Liver (tissue), 3 donors: ENCODE measurements around the gene ZNF226.

ENCODE experiments used
- MAX ChIP-seq: IDR thresholded peaks from 2 replicates; pipeline ENCODE4 v1.6.1; 2016; ENCODE audit warnings: antibody characterized with exemption
- SP1 ChIP-seq: IDR thresholded peaks from 2 replicates; pipeline ENCODE4 v1.6.1; 2018; ENCODE audit warnings: antibody characterized with exemption, mild to moderate bottlenecking
- TAF1 ChIP-seq: conservative IDR thresholded peaks from 2 replicates; pipeline ENCODE4 v1.6.1; 2016; ENCODE audit warnings: antibody characterized with exemption, mild to moderate bottlenecking
- YY1 ChIP-seq: IDR thresholded peaks from 2 replicates; pipeline ENCODE4 v1.6.1; 2016; ENCODE audit warnings: antibody characterized with exemption, mild to moderate bottlenecking
- ZBTB33 ChIP-seq: IDR thresholded peaks from 2 replicates; pipeline ENCODE4 v1.6.1; 2016; ENCODE audit warnings: antibody characterized with exemption
- TF ChIP-seq, protein P1 (sequence below): fragments of 150-350 bp; IDR thresholded peaks from 2 replicates; pipeline ENCODE4 v1.5.1; 2017; ENCODE audit warnings: improper control_type of control experiment, low read depth, low read length; ENCODE audit not compliant: missing input control
- TF ChIP-seq, protein P2 (sequence below): IDR thresholded peaks from 2 replicates; pipeline ENCODE4 v1.6.1; 2016; ENCODE audit warnings: antibody characterized with exemption, mild to moderate bottlenecking
- donor health status: healthy.
- donor health status: healthy.

DNA sequence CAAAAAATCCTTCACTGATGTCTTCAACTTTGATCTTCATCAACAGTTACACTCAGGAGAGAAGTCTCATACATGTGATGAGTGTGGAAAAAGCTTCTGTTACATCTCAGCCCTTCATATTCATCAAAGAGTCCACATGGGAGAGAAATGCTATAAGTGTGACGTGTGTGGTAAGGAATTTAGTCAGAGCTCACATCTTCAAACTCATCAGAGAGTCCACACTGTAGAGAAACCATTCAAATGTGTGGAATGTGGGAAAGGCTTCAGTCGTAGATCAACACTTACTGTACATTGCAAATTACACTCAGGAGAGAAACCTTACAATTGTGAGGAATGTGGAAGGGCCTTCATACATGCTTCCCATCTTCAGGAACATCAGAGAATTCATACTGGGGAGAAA, 8.4 kb upstream of the ZNF226 start:
- TF ChIP-seq, protein P1, sequence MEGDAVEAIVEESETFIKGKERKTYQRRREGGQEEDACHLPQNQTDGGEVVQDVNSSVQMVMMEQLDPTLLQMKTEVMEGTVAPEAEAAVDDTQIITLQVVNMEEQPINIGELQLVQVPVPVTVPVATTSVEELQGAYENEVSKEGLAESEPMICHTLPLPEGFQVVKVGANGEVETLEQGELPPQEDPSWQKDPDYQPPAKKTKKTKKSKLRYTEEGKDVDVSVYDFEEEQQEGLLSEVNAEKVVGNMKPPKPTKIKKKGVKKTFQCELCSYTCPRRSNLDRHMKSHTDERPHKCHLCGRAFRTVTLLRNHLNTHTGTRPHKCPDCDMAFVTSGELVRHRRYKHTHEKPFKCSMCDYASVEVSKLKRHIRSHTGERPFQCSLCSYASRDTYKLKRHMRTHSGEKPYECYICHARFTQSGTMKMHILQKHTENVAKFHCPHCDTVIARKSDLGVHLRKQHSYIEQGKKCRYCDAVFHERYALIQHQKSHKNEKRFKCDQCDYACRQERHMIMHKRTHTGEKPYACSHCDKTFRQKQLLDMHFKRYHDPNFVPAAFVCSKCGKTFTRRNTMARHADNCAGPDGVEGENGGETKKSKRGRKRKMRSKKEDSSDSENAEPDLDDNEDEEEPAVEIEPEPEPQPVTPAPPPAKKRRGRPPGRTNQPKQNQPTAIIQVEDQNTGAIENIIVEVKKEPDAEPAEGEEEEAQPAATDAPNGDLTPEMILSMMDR = no peak
- no peak for TF ChIP-seq ZBTB33
- TF ChIP-seq YY1 = no peak
- no peak for TF ChIP-seq SP1
- TF ChIP-seq TAF1 = no peak
- no peak for TF ChIP-seq MAX
- TF ChIP-seq, protein P2, sequence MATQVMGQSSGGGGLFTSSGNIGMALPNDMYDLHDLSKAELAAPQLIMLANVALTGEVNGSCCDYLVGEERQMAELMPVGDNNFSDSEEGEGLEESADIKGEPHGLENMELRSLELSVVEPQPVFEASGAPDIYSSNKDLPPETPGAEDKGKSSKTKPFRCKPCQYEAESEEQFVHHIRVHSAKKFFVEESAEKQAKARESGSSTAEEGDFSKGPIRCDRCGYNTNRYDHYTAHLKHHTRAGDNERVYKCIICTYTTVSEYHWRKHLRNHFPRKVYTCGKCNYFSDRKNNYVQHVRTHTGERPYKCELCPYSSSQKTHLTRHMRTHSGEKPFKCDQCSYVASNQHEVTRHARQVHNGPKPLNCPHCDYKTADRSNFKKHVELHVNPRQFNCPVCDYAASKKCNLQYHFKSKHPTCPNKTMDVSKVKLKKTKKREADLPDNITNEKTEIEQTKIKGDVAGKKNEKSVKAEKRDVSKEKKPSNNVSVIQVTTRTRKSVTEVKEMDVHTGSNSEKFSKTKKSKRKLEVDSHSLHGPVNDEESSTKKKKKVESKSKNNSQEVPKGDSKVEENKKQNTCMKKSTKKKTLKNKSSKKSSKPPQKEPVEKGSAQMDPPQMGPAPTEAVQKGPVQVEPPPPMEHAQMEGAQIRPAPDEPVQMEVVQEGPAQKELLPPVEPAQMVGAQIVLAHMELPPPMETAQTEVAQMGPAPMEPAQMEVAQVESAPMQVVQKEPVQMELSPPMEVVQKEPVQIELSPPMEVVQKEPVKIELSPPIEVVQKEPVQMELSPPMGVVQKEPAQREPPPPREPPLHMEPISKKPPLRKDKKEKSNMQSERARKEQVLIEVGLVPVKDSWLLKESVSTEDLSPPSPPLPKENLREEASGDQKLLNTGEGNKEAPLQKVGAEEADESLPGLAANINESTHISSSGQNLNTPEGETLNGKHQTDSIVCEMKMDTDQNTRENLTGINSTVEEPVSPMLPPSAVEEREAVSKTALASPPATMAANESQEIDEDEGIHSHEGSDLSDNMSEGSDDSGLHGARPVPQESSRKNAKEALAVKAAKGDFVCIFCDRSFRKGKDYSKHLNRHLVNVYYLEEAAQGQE = no peak
